Activated T-cell treated with anti-CD3 and anti-CD28 coated beads for 48 hours (primary cell): ENCODE measurements around the gene LGALS14.

Experiments used
- DNase-seq: peaks from one replicate; pipeline ENCODE4 v3.0.0-alpha.2; 2020; ENCODE audit warnings: low read depth

LGALS14 gene

GRCh38 chr19:39746836-39747529 is 42.7 kb downstream of the LGALS14 start:
- no peak for DNase-seq

GRCh38 chr19:39749981-39750380 is 45.7 kb downstream of the LGALS14 start:
- no peak for DNase-seq

- DNase-seq = no peak
These were observed 48.1 kb downstream of the LGALS14 start for GRCh38 chr19:39752390-39752789.

GRCh38 chr19:39752795-39753194 is 48.5 kb downstream of the LGALS14 start:
- DNase-seq = no peak

GRCh38 chr19:39754544-39754943 is 50.3 kb downstream of the LGALS14 start:
- DNase-seq = no peak

GRCh38 chr19:39754971-39755370 is 50.7 kb downstream of the LGALS14 start:
- DNase-seq = no peak
